WI38 (cell line): ENCODE data around the gene ITPKB.
"Not testable (repeated sequence)": the region's sequence is repeated elsewhere in the genome, so short reads cannot be mapped to it uniquely, and the experiment has no call there.

Source experiments
- H3K4me3 ChIP-seq: 2 replicates; pipeline ENCODE4 v1.5.1; 2011; ENCODE audit warnings: low read depth, mild to moderate bottlenecking, control low read depth, low read length
- TF ChIP-seq, protein P1 (sequence below): IDR thresholded peaks from 2 replicates; pipeline ENCODE4 v1.5.1; 2012; ENCODE audit warnings: low read depth, mild to moderate bottlenecking, control low read depth, low read length

The ITPKB gene

DNA sequence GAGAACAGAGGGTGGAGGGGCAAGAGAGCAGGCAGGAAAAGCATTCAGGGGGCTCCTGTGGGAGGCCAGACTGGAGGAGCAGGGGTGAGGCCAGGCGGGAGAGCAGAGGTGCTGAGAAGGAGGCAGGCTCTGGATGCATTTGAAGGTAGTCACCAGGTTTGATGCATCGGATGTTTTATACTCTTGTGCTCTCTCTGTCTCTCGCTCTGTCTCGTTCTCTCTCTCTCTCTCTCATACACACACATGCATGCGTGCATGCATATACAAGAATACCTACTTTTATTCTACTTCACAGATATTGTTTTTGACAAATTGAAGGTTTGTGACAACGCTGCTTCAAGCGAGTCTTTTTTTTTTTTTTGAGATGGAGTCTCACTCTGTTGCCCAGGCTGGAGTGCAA is 15.0 kb upstream of the ITPKB start:
- TF ChIP-seq, protein P1, sequence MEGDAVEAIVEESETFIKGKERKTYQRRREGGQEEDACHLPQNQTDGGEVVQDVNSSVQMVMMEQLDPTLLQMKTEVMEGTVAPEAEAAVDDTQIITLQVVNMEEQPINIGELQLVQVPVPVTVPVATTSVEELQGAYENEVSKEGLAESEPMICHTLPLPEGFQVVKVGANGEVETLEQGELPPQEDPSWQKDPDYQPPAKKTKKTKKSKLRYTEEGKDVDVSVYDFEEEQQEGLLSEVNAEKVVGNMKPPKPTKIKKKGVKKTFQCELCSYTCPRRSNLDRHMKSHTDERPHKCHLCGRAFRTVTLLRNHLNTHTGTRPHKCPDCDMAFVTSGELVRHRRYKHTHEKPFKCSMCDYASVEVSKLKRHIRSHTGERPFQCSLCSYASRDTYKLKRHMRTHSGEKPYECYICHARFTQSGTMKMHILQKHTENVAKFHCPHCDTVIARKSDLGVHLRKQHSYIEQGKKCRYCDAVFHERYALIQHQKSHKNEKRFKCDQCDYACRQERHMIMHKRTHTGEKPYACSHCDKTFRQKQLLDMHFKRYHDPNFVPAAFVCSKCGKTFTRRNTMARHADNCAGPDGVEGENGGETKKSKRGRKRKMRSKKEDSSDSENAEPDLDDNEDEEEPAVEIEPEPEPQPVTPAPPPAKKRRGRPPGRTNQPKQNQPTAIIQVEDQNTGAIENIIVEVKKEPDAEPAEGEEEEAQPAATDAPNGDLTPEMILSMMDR = no peak
- no peak overlapping the region for H3K4me3 ChIP-seq

DNA sequence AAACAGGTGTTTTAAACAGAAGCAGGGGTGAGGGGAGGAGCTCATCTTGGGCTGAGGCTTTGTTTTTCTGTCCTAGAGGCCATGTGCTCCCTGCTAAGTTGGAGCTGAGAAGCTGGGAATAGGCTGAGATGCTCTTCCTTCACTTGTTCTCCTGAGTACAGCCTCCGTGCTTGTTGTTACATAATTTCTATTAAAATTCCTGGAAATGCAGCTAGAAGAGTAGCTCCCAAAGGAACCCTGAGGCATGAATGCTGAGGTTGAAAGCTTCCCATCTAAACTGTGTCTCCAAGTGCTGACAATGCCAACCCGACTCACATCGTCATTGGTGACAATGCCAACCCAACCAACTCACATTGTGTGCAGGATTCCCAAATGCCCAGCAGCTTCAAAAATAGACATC is 12.6 kb upstream of the ITPKB start:
- TF ChIP-seq, protein P1 = no peak
- H3K4me3 ChIP-seq = no peak overlapping the region

DNA sequence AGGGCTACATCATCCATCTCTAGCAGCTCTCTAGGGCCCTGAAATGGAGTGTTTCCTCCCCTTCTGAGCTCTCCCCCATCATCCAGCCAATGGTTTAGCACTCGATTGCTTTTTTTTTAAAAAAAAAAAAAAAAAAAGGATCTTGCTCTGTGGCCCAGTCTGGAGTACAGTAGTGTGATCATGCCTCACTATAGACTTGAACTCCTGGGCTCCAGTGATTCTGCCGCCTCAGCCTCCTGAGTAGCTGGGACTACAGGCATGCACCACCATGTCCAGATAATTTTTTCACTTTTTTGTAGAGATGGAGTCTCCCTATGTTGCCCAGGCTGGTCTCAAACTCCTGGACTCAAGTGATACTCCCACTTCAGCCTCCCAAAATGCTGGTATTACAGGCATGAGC is 12.1 kb upstream of the ITPKB start:
- H3K4me3 ChIP-seq = no peak overlapping the region
- TF ChIP-seq, protein P1 = no peak

DNA sequence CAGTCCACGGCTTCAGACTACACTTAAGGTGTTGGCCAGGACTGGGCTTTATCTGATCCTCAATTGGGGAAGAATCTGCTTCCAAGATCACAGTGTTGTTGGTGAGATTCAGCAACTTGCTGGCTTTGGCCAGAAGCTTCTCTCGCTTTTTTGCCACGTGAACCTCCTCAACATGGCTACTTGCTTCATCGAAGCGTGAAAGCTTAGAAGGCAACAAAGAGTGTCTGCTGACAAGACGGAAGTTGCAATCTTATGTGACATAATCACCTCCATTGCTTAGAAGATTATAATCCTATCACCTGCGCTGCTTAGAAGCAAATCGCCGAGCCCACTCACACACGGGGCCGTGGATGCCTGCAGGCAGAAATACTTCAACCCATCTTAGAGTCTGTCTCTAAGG is 10.4 kb upstream of the ITPKB start:
- H3K4me3 ChIP-seq = no peak overlapping the region

DNA sequence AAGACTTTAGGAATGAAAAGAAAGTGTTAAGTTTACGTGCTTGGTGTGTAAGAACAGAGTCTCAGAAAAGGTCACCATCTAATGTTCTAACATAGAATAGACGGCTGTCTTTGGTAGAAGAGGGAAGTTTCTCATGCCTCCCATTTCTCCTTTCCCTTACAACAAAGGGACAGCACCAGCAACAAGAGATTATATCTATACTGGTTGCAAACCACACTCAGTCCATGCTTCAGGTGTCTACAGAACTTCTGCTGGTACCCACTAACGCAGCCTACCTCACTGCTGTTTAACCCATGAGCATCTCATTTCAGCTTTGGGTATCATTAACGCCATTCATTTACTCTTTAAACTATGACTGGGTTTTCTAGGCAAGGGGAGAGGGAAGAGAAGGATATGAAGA is 9.2 kb upstream of the ITPKB start:
- H3K4me3 ChIP-seq = no peak overlapping the region
- TF ChIP-seq, protein P1 = no peak

More for the DNA sequence above, 10.4 kb upstream of the ITPKB start:
- TF ChIP-seq, protein P1 = no peak

DNA sequence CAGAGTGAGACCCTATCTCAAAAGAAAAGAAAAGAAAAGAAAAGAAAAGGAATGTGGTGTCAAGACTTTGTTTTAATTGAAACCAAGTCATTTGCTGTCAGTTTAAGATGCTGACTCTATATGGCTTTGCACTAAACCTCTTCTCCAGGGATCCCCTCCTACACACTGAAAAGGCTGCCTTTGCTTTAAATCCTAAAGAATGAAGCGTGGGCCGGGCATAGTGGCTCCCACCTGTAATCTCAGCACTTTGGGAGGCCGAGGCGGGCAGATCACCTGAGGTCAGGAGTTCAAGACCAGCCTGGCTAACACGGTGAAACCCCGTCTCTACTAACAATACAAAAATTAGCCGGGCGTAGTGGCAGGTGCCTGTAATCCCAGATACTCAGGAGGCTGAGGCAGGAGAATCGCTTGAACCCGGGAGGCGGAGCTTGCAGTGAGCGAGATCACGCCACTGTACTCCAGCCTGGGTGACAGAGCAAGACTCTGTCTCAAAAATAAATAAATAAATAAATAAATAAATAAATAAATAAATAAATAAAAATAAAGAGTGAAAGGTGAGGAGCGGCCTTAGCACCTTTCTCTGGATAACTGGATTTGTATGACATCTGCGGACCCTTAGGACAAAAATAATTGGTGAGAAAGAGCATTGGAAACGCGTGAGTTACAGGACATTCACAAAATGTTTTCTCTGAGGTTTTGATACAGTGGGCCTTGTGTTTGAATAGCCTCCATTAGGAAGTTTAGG is 8.6 kb upstream of the ITPKB start:
- not testable (repeated sequence) for H3K4me3 ChIP-seq

DNA sequence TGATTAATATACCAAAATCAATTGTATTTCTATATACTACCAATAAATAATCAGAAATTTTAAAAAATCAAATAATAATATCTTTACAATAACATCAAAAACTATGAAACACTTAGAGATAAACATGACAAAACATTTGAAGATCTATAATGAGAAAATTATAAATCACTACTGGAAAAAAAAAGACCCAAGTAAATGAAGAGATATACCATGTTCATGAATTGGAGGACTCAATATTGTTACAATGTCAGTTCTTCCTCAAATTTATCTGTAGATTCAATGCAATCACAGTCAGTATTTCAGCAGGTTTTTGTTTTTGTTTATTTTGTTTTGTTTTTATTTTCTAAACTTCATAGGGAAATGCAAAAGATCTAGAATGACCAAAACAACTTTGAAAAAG is 4.2 kb upstream of the ITPKB start:
- TF ChIP-seq, protein P1 = no peak
- no peak overlapping the region for H3K4me3 ChIP-seq

DNA sequence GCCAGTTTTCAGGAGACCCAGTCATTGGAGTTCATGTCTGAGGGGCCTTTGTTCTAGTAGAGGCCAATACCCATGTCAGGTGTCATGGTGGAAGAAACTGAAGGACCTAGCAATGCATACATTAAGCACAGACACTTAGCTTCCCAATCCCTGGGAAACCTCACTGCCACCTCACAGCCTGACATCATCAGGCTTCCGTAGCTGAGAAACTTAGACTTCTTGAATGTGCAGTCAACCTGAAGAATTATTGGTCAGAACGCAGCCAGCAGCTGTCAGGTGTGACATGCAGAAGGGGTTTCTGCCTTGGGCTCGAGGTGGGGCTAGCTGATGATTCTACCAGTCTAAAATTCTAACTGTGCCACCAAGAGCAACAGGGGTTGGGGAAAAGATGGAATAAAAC is 1.9 kb upstream of the ITPKB start:
- H3K4me3 ChIP-seq = no peak overlapping the region
- TF ChIP-seq, protein P1 = no peak
